ENCODE data around the gene PEX5L. TPM values are rescaled to one million over a fixed set of nuclear protein-coding genes. Genes with fewer than 3 reads are reported as not detected.
"Not testable (repeated sequence)": the region's sequence is repeated elsewhere in the genome, so short reads cannot be mapped to it uniquely, and the experiment has no call there.

The PEX5L gene
- total RNA-seq, 1 donor: under 0.01 TPM

- no peak for DNase-seq (ENCODE audit: low read depth in 2 of 3, low spot score in 2 of 3)
These were observed 239.5 kb downstream of the PEX5L start for GRCh38 chr3:179797192-179797591.

GRCh38 chr3:179796421-179796820 is 240.3 kb downstream of the PEX5L start:
- DNase-seq (ENCODE audit: low read depth in 2 of 3, low spot score in 2 of 3): no peak

GRCh38 chr3:179794355-179794754 is 242.4 kb downstream of the PEX5L start:
- no peak for DNase-seq (ENCODE audit: low read depth in 2 of 3, low spot score in 2 of 3)

GRCh38 chr3:179791793-179792192 is 244.9 kb downstream of the PEX5L start:
- DNase-seq (ENCODE audit: low read depth in 2 of 3, low spot score in 2 of 3): no peak

GRCh38 chr3:179788996-179789395 is 247.7 kb downstream of the PEX5L start:
- no peak for DNase-seq (ENCODE audit: low read depth in 2 of 3, low spot score in 2 of 3)

GRCh38 chr3:179782841-179783240 is 253.9 kb downstream of the PEX5L start:
- not testable (repeated sequence) for DNase-seq (ENCODE audit: low read depth in 2 of 3, low spot score in 2 of 3)

GRCh38 chr3:179775416-179776122 is 261.2 kb downstream of the PEX5L start:
- DNase-seq (ENCODE audit: low read depth in 2 of 3, low spot score in 2 of 3): no peak

GRCh38 chr3:179772297-179772696 is 264.4 kb downstream of the PEX5L start:
- DNase-seq (ENCODE audit: low read depth in 2 of 3, low spot score in 2 of 3): no peak

GRCh38 chr3:179771797-179772196 is 264.9 kb downstream of the PEX5L start:
- DNase-seq (ENCODE audit: low read depth in 2 of 3, low spot score in 2 of 3): peak in 1 of 3 donors; percentile 15

- DNase-seq (ENCODE audit: low read depth in 2 of 3, low spot score in 2 of 3): peak in 1 of 3 donors; percentile 17
These were observed 267.1 kb downstream of the PEX5L start for GRCh38 chr3:179769411-179770247.

GRCh38 chr3:179768080-179768479 is 268.7 kb downstream of the PEX5L start:
- peak in 2 of 3 donors; percentile 50 to 76 for DNase-seq (ENCODE audit: low read depth in 2 of 3, low spot score in 2 of 3)

- DNase-seq (ENCODE audit: low read depth in 2 of 3, low spot score in 2 of 3): no peak
These were observed 270.2 kb downstream of the PEX5L start for GRCh38 chr3:179766416-179767133.

- DNase-seq (ENCODE audit: low read depth in 2 of 3, low spot score in 2 of 3): no peak
These were observed 271.3 kb downstream of the PEX5L start for GRCh38 chr3:179765396-179765795.

- no peak for DNase-seq (ENCODE audit: low read depth in 2 of 3, low spot score in 2 of 3)
These were observed 275.8 kb downstream of the PEX5L start for GRCh38 chr3:179760944-179761343.

GRCh38 chr3:179750720-179751328 is 285.9 kb downstream of the PEX5L start:
- peak in 2 of 3 donors; percentile 14 to 48 for DNase-seq (ENCODE audit: low read depth in 2 of 3, low spot score in 2 of 3)

GRCh38 chr3:179745716-179746115 is 291.0 kb downstream of the PEX5L start:
- no peak for DNase-seq (ENCODE audit: low read depth in 2 of 3, low spot score in 2 of 3)

- DNase-seq (ENCODE audit: low read depth in 2 of 3, low spot score in 2 of 3): no peak
These were observed 291.7 kb downstream of the PEX5L start for GRCh38 chr3:179745079-179745478.
